RWPE2 (cell line): ENCODE data around the gene CCSER1.

Experiments used
- ATAC-seq: fragments of 200-7000 bp; cut with Tn5 transposase; 3 replicates; pipeline ENCODE4 v1.9.1; 2021; ENCODE audit warnings: low read depth
- DNase-seq: peaks from one replicate; pipeline ENCODE4 v3.0.0-alpha.2; 2020; ENCODE audit warnings: low spot score
- H3K27ac ChIP-seq: fragments of 450-650 bp; 2 replicates; pipeline ENCODE4 v1.5.1; 2017; ENCODE audit warnings: mild to moderate bottlenecking; ENCODE audit not compliant: poor library complexity, severe bottlenecking
- H3K27me3 ChIP-seq: fragments of 250-450 bp; sonication (Bioruptor Pico); 2 replicates; pipeline ENCODE4 v1.5.1; 2021; ENCODE audit warnings: mild to moderate bottlenecking, moderate library complexity; ENCODE audit not compliant: insufficient read depth, poor library complexity, severe bottlenecking
- H3K36me3 ChIP-seq: fragments of 250-450 bp; sonication (Bioruptor Pico); 2 replicates; pipeline ENCODE4 v1.5.1; 2020; ENCODE audit warnings: low read depth, mild to moderate bottlenecking, moderate library complexity
- H3K4me1 ChIP-seq: fragments of 250-450 bp; sonication (Bioruptor Pico); 2 replicates; pipeline ENCODE4 v1.5.1; 2021; ENCODE audit warnings: mild to moderate bottlenecking, moderate library complexity; ENCODE audit not compliant: insufficient read depth, poor library complexity, severe bottlenecking
- H3K4me3 ChIP-seq: fragments of 250-450 bp; sonication (Bioruptor Pico); 2 replicates; pipeline ENCODE4 v1.5.1; 2021; ENCODE audit warnings: mild to moderate bottlenecking, moderate library complexity; ENCODE audit not compliant: severe bottlenecking
- H3K9me3 ChIP-seq: fragments of 250-450 bp; sonication (Bioruptor Pico); 2 replicates; pipeline ENCODE4 v1.5.1; 2021; ENCODE audit warnings: mild to moderate bottlenecking, moderate library complexity; ENCODE audit not compliant: severe bottlenecking
- TF ChIP-seq, protein P1 (sequence below): fragments of 450-650 bp; IDR thresholded peaks from one replicate; pipeline ENCODE4 v1.5.1; 2017; ENCODE audit warnings: mild to moderate bottlenecking, moderate library complexity; ENCODE audit not compliant: poor library complexity, severe bottlenecking

The CCSER1 gene

DNA sequence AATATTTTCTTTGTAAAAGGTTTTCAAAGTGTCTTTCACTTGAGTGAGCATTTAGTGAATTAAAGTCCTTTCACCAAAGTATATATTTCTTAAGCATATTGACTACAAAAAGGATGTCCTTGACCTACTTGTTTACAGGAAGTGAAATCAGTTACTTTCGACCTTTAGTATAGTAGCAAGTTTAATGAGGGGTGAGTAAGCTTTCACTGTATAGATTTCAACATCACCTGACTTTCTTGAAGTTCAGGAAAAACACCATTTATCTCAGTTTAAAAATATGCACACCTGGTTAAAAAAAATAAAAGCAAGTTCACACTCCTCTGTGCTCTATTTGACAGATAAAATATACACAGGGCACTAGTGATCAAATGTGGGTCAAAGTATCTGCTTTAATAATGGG, 88.1 kb downstream of the CCSER1 start:
- ATAC-seq, result peak; percentile 61
- Histone ChIP-seq H3K4me1 (peaks cover 8% of the 10 kb centered on the region), H3K27me3 (no peaks in the 10 kb centered on the region), H3K4me3 (no peak overlapping the region), H3K36me3 (no peaks in the 10 kb centered on the region), H3K27ac (no peak overlapping the region), H3K9me3 (no peaks in the 10 kb centered on the region)
- TF ChIP-seq, protein P1, sequence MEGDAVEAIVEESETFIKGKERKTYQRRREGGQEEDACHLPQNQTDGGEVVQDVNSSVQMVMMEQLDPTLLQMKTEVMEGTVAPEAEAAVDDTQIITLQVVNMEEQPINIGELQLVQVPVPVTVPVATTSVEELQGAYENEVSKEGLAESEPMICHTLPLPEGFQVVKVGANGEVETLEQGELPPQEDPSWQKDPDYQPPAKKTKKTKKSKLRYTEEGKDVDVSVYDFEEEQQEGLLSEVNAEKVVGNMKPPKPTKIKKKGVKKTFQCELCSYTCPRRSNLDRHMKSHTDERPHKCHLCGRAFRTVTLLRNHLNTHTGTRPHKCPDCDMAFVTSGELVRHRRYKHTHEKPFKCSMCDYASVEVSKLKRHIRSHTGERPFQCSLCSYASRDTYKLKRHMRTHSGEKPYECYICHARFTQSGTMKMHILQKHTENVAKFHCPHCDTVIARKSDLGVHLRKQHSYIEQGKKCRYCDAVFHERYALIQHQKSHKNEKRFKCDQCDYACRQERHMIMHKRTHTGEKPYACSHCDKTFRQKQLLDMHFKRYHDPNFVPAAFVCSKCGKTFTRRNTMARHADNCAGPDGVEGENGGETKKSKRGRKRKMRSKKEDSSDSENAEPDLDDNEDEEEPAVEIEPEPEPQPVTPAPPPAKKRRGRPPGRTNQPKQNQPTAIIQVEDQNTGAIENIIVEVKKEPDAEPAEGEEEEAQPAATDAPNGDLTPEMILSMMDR, result no peak
- no peak for DNase-seq

- Histone ChIP-seq H3K36me3 (no peaks in the 10 kb centered on the region), H3K27ac (no peak overlapping the region), H3K4me1 (peaks cover 8% of the 10 kb centered on the region), H3K9me3 (no peaks in the 10 kb centered on the region), H3K4me3 (no peak overlapping the region), H3K27me3 (no peaks in the 10 kb centered on the region)
- TF ChIP-seq, protein P1, result no peak
- DNase-seq, result no peak
- ATAC-seq, result no peak
These were observed 92.6 kb downstream of the CCSER1 start for GRCh38 chr4:90219822-90220221.

GRCh38 chr4:90220459-90220858, 93.3 kb downstream of the CCSER1 start:
- no peaks in the 10 kb centered on the region for H3K36me3 ChIP-seq
- peaks cover 3% of the 10 kb centered on the region for H3K4me1 ChIP-seq
- H3K9me3 ChIP-seq, result no peaks in the 10 kb centered on the region
- ATAC-seq (no peak), DNase-seq (no peak)
- no peak overlapping the region for H3K27ac ChIP-seq
- H3K4me3 ChIP-seq, result no peak overlapping the region
- TF ChIP-seq, protein P1, result no peak
- no peaks in the 10 kb centered on the region for H3K27me3 ChIP-seq

GRCh38 chr4:90226734-90227133, 99.5 kb downstream of the CCSER1 start:
- DNase-seq (no peak), ATAC-seq (0 out of 3 replicates have a peak, but pooled peaks have one; percentile 23)
- H3K4me3 ChIP-seq, result no peak overlapping the region
- TF ChIP-seq, protein P1, result no peak
- no peak overlapping the region for H3K27ac ChIP-seq
- no peaks in the 10 kb centered on the region for H3K4me1 ChIP-seq
- H3K27me3 ChIP-seq, result no peaks in the 10 kb centered on the region
- no peaks in the 10 kb centered on the region for H3K36me3 ChIP-seq
- no peaks in the 10 kb centered on the region for H3K9me3 ChIP-seq

GRCh38 chr4:90227177-90227576, 100.0 kb downstream of the CCSER1 start:
- no peaks in the 10 kb centered on the region for H3K27me3 ChIP-seq
- no peaks in the 10 kb centered on the region for H3K4me1 ChIP-seq
- H3K27ac ChIP-seq, result no peak overlapping the region
- H3K36me3 ChIP-seq, result no peaks in the 10 kb centered on the region
- TF ChIP-seq, protein P1, result no peak
- no peaks in the 10 kb centered on the region for H3K9me3 ChIP-seq
- H3K4me3 ChIP-seq, result no peak overlapping the region
- no peak for ATAC-seq
- DNase-seq, result no peak
